Activated T-cell treated with anti-CD3 and anti-CD28 coated beads for 24 hours (primary cell): ENCODE measurements around the gene SCN9A.
"Not testable (repeated sequence)": the region's sequence is repeated elsewhere in the genome, so short reads cannot be mapped to it uniquely, and the experiment has no call there.

ENCODE experiments used
- DNase-seq: peaks from one replicate; pipeline ENCODE4 v3.0.0-alpha.2; 2020; ENCODE audit warnings: low read depth

Gene SCN9A

GRCh38 chr2:166375736-166376487 is at the start of gene SCN9A:
SCN9A (minus strand) TSS chr2:166375944; CDS start chr2:166311756, 64,188 bp downstream.
- DNase-seq, result no peak

DNA sequence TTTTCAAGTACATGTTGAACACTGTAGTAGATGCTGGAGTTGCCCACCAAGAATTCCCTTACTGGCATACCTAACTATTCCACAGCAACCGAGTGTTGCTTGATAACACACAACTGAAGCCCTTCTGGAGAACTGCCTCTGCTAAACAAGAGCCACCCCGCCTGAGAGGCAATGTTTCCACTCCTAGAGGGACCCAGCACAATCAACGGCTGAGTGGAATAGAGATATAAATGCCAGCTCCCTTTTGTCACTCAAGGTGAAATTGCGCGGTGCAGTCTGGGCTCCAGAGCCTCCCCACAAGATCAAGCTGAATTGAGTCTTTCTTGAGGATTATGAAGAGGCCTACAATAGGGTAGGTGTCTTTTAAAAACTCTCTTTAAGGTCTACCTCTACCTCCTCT is 49.1 kb upstream of the SCN9A start:
- DNase-seq, result no peak

GRCh38 chr2:166419616-166419934 is 43.8 kb upstream of the SCN9A start:
- no peak for DNase-seq

DNA sequence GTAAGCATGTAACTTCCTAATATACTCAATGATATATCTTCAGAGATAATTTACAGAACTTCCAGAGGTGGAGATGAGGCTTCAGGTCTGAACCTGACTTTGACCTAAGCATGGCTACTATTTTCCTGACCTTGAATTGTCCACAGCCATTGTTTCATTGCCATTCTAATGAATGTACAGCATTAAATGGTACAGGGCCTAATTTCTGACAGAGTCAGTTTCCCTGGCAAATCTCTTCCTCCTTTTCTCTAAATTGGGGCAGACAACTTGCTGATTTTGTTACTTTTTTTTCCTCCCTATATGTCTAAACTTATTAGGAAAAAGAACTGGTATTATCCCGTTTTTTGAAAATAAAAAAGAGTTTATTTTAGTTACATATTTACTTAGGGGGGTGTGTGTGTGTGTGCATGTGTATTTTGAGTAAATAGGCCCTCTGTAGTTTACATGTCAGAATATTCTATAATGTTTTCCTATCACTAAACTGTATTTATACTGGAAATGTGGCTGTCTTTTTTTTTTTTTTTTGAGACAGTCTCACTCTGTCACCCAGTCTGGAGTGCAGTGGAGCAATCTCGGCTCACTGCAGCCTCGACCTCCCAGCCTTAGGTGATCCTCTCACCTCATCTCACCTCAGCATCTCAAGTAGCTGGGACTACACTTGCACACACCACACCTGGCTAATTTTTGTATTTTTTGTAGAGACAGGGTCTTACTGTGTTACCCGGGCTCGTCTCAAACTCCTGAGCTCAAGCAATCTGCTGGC is 43.3 kb upstream of the SCN9A start:
- no peak for DNase-seq

DNA sequence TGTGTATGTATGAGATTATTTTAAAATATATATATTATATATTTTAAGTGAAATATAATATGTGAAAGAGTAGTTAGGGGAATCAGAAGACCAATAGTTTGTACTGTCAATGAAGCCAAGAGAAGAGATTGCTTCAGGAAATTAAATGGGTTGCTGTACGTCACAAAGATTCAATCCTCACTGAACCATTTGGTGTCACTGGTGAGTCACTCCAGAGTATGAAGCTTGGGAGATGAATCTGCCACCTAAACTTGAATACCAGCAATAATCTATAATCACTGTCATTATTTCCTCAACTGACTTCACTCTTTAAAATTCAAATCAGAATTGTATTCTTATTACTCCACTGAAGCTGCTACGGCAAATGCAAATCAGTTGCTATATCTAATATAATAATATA is 41.9 kb upstream of the SCN9A start:
- DNase-seq, result no peak

DNA sequence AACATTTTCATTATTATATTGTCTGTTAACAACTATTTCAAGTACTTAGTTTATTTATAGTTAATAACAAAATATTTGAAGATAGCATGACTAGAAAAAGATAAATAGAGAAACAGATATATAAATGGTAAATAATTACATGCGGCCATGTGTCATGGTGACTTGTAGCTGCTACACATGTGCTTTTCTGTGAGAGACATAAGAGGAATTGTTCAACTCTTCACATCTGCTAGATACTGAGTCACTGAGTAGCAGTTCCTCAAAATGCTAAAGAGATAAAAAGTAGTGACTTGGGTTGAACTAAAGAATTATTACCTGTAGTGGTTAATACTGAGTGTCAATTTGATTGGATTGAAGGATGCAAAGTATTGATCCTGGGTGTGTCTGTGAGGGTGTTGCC is 37.5 kb upstream of the SCN9A start:
- no peak for DNase-seq

DNA sequence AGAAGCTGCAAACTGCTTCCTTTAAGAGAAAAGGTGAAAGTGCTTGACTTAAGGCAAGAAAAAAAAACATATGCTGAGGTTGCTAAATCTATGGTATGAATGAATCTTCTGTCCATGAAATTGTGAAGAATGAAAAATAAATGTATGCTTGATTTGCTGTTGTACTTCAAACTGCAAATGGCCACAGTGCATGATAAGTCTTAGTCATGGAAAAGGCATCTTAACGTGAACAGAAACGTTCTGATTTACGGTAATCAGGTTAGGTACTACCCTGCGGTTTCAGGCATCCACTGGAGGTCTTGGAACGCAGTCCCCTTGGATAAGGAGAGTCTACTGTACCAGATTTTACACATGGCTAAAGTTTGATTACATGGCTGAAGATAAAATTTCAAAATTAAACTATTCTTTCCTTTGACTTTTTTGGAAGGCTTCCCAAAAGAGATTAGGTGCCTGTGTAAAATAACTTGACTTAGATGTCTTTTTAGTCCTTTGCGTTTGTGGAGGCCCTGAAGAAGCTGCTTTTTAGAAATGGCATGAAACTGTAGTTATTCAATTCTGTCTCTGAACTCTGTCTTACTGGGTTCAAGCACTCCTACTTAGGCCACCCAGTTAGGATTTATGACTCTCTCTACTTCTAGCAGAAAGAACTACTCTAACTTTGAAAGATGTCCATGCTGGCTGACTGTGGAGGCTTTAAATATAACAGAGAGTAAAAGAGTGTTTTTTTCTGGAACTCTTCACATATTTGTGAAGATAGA is 35.9 kb upstream of the SCN9A start:
- no peak for DNase-seq

DNA sequence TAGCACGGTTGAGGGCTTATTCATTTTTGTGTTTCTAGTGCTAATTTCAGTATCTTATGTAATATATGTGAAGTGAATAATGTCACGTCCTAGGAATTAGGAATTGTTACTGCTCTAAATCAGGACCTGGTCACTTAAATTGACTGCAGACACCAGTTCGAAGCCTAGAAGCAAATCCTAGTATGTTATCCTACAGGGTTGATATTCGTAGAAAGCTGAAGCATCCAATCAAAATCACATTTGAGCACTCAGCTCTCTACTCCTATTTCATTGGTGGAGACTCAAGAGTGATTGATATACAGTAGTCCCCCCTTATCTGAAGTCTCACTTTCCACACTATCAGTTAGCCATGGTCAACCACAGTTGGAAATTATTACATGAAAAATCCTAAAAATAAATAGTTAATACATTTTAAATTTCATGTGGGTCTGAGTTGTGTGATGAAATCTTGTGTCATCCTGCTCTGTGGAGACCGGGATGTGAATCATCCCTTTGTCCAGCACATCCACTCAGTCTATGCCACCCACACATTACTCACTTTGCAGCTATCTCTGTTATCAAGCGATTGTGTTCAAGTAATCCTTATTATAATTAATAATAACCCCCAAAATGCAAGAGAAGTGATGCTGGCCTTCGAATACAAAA is 35.2 kb upstream of the SCN9A start:
- no peak for DNase-seq

DNA sequence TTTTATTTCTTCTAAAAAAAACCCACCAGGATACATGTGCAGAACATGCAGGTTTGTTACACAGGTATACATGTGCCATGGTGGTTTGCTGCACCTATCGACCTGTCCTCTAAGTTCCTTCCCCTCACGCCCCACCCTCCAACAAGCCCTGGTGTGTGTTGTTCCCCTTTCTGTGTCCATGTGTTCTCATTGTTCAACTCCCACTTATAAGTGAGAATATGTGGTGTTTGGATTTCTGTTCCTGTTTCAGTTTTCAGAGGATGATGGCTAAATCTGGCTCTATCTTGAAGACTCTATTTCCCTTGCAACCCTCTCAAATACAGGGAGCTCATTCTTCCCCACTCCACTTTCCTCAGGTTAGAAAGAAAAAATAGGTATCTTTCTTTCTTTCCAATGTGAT is 32.0 kb upstream of the SCN9A start:
- not testable (repeated sequence) for DNase-seq

DNA sequence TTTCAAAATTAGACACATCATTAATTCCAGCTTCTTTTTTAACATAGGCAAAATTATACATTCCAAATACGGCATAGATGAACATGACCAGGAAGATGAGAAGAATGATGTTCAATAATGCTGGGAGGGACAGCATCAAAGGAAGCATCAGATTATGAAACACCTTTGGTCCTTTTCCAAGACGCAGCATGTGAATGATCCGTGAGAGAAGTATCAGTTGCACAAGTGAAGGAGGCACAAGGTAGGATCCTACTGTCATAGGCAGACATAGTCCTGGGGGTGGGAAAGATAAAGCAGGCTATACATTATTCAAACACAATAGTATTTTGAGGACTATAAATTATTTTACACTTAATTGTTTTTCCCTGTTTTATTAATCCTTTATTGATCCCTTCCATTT is 30.6 kb upstream of the SCN9A start:
- no peak for DNase-seq

- DNase-seq, result no peak
These were observed 29.8 kb upstream of the SCN9A start for GRCh38 chr2:166405569-166405926.

GRCh38 chr2:166404831-166405568 is 29.3 kb upstream of the SCN9A start:
- DNase-seq, result no peak

- no peak for DNase-seq
These were observed 18.5 kb upstream of the SCN9A start for GRCh38 chr2:166394245-166394644.

GRCh38 chr2:166393008-166393407 is 17.3 kb upstream of the SCN9A start:
- no peak for DNase-seq

DNA sequence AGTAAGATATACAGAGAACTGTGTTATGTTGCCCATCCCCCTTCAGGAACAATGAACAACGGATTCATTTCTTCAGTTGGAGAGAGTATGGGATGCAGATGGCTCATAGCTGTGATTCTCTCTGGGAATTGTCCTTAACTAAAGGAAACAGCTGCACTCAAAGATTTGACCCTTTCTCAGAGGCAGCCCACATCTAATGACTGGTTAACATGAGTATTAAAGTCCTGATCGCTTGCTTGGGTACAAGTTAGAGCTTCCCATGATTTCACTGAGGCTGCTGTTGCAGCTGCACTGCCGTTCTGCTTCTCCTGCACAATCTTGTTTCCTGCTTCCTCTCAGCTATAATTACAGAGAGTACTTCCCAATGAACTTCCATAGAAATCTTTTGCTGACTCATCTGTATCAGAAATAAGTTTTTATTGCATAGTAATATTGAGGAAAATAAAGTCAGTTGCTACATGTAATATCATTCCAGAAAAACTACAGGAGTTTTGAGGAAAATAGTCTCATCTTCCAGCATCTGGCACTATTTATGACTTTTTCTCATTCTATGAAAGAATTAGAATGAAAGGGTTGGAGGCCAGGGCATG is 12.8 kb upstream of the SCN9A start:
- no peak for DNase-seq

DNA sequence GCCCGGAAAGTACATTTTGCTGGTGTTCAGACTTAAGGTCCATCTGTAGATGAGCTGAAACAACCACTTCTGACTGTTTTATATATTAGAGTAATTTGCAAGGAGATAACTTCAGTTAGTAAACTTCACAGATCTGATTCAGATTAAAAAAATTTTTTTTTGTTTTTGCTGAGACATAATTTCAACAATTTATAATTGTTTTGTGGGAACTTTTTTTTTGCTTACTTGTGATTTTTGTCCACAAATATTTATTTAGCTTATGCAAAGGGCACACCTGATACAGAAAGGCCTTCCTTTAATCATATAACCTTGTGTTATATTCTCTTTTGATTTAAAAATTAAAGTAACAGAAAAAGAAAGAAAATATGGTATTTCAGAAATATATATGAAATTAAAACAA is 9.6 kb upstream of the SCN9A start:
- DNase-seq, result no peak

DNA sequence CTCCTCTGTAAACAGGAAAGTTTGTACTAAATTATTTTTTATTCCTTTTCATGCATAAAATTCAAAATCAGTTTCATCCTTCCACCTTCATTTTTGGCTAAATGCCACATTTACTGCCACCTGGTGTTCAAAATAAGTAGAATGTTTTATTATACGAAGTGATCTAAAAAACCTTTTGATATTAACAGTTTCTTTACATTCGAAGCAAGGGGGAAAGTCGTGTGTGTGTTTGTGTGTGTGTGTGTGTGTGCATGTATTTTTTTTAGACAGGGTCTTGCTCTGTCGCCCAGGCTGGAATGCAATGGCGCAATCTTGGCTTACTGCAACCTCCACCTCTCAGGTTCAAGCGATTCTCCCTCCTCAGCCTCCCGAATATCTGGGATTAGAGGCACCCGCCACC is 9.0 kb upstream of the SCN9A start:
- DNase-seq, result no peak

DNA sequence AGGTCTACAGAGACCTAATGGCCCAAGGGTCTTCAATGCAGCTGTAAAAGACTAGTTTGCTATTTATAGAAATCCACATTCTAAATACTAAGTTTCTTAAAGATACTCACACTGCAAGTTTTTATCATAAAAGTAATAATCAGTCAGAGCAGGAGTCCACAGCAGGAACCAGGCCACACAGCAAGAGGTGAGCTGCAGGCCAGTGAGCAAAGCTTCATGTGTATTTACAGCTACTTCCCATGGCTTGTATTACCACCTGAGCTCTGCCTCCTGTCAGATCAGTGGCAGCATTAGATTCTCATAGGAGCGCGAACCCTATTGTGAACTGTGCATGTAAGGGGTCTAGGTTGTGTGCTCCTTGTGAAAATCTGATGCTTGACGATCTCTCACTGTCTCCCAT is 6.7 kb upstream of the SCN9A start:
- DNase-seq, result no peak

DNA sequence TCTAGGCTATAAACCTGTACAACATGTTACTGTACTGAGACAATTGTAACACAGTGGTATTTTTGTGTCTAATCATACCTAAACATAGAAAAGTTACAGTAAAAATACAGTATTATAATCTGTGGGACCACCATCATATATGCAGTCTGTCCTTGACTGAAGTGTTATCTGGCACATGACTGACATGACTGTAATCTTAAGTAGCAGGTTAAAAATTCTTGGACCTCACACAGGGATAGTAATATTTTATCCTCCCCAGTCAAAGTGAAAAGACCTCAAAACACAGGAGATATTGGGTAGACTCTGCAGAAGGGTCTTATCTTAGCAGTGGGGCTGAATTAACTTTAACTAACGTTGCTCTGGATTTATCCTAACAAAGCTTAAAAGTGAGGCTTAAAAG is 4.9 kb upstream of the SCN9A start:
- DNase-seq, result no peak

DNA sequence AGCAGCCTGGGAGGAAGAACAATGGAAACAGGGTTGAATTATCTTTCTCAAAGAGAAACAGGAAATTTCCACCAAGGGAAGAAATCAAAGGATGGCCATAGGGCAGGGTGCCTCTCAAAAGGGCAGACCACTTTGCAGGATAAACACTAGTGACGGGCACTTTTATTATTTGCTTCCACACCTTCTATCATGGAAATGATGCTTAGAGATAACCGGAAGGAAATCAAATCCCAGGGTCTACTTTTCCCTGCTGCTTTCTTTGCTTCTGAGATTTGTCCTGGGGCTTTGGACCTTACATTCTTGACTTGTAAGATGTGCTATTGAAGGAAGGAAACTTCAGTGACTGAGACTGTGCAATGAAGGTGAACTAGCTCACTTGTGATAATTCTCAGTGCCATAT is 1.1 kb upstream of the SCN9A start:
- DNase-seq, result no peak

DNA sequence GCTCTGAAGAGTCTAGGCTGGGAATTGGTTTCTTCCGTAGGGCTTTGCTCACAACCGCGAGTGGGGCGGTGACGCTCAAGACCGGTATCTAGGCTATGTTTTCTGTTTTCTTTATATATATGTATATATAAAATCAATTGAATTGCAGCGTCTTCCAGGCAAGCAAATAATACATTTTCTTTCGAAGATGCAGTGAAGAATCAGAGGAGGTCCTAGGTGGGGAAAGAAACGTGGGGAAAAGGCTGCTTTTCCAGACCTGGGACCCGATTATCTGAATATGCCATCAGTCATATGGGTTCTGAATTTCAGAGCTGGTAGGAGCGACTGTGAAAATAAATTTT is 714 bp upstream of the SCN9A start:
- no peak for DNase-seq
